ENCODE results near the gene SENP7. TPM values are rescaled to one million over a fixed set of nuclear protein-coding genes. Genes with fewer than 3 reads are reported as not detected.
"Not testable (repeated sequence)": the region's sequence is repeated elsewhere in the genome, so short reads cannot be mapped to it uniquely, and the experiment has no call there.

SENP7 gene
- polyA plus RNA-seq, 1 donor = 35.5 TPM

- no peak for DNase-seq
Measured at GRCh38 chr3:101320475-101320874, 192.5 kb downstream of the SENP7 start, which contains the start of gene IMPG2. TSS of gene IMPG2 (minus strand) at chr3:101320575. CDS start at chr3:101320372, 203 bp downstream.

GRCh38 chr3:101319531-101319930 is 193.5 kb downstream of the SENP7 start:
- DNase-seq = no peak

DNA sequence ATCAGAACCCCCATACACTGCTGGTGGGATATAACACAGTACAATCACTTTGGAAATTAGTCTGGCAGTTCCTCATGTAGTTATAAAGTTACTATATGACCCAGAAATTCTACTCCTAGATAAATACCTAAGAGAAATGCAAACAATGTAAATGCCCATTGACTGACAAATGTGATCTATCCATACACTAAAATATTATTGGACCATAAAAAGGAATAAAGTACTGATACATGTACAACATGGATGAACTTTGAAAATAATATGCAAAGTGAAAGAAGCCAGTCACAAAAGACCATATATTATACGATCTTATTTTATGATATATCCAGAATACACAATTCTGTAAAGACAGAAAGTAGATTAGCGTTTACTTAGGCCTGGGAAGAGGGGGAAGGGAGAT is 200.5 kb downstream of the SENP7 start:
- DNase-seq = no peak

DNA sequence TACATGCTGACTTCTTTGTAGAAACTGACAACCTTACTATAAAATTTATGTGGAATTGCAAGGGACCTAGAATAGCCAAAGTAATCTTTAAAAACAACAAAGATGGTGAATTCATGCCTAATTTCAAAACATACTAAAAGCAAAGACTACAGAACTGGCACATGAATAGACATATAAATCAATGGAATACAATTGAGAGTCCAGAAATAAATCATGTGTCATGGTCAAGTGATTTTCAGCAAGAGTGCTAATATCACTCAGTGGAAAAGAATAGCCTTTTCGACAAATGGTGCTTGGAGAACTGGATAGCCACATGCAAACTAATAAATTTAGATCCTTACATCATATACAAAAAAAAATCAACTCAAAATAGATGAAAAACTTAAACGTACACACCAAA is 201.3 kb downstream of the SENP7 start:
- no peak for DNase-seq

GRCh38 chr3:101310978-101311375 is 202.0 kb downstream of the SENP7 start:
- DNase-seq = no peak

DNA sequence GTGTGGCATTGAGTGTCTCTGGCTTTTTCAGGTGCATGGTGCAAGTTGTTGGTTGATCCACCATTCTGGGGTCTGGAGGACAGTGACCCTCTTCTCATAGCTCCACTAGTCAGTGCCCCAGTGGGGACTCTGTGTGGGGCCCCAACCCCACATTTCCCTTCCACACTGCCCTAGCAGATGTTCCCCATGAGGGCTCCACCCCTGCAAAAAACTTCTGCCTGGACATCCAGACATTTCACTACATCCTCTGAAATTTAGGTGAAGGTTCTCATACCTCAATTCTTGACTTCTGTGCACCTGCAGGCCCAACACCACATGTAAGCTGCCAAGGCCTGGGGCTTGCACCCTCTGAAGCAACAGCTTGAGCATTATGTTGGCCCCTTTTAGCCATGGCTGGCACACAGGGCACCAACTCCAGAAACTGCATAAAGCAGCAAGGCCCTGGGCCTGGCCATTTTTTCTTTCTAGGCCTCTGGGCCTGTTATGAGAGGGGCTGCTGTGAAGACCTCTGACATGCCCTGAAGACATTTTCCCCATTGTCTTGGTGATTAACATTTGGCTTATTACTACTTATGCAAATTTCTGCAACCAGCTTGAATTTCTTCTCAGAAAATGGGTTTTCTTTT is 204.8 kb downstream of the SENP7 start:
- DNase-seq = not testable (repeated sequence)

- no peak for DNase-seq
Measured at GRCh38 chr3:101303836-101304235, 209.2 kb downstream of the SENP7 start.

GRCh38 chr3:101303089-101303731 is 209.8 kb downstream of the SENP7 start:
- no peak for DNase-seq

GRCh38 chr3:101300073-101300472 is 212.9 kb downstream of the SENP7 start:
- no peak for DNase-seq

- no peak for DNase-seq
Measured at GRCh38 chr3:101292027-101292426, 221.0 kb downstream of the SENP7 start.

GRCh38 chr3:101288294-101288693 is 224.7 kb downstream of the SENP7 start:
- DNase-seq = no peak

GRCh38 chr3:101284757-101285156 is 228.3 kb downstream of the SENP7 start:
- no peak for DNase-seq

DNA sequence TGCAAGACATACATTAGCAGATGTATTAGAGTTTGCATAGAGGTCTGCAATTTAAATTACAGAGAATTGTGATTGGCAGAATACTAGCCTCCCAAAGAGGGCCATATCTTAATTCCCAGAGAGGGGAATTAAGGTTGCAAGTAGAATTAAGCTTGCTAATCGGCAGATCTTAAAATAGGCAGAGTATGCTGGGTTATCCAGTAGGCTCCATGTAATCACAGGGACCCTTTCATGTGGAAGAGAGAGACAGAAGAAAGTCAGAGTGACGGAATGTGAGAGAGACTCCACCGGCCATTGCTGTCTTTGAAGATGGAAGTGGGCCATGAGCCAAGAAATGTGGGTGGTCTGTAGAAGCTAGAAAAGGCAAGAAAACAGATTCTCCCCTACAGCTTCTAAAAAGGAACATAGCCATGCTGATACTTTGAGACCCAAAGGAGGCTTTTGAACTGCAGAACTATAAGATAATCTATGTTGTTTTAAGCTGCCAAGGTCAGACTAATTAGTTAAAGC is 231.4 kb downstream of the SENP7 start:
- DNase-seq = peak; percentile 41

- DNase-seq = no peak
Measured at GRCh38 chr3:101279765-101280385, 233.1 kb downstream of the SENP7 start.

DNA sequence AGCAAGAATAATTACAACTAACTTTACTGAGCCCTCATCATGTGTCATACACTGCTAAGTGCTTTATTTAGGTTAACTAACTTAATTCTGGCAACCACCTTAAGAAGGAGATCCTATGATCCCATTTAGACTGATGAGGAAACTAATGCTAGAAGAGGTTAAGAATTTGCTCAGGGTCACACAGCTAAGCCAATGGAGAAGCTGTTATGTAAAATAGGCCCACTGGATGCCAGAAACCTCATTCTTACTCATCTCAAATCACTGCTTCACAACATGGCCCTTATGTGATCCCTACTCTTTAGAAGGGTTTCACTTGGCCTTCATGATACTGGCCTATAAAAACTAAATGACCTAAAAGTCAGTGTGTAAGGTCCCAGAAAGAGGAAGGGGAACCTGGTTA is 233.8 kb downstream of the SENP7 start:
- no peak for DNase-seq

GRCh38 chr3:101278727-101279126 is 234.3 kb downstream of the SENP7 start:
- no peak for DNase-seq

Other genes with a start within 250 kb of the SENP7 start
- gene IMPG2, start 192.6 kb downstream of the SENP7 start, polyA plus RNA-seq (ENCODE audit: insufficient read length) = 1.5 TPM
- gene TRMT10C, start 48.7 kb upstream of the SENP7 start, polyA plus RNA-seq (ENCODE audit: insufficient read length) = 18.0 TPM
- gene PCNP, start 61.0 kb upstream of the SENP7 start, polyA plus RNA-seq (ENCODE audit: insufficient read length) = 110 TPM
- gene ZBTB11, start 163.9 kb upstream of the SENP7 start, polyA plus RNA-seq (ENCODE audit: insufficient read length) = 14.1 TPM
- gene RPL24, start 173.5 kb upstream of the SENP7 start, polyA plus RNA-seq (ENCODE audit: insufficient read length) = 2,011 TPM
- 12.4 TPM for gene CEP97, start 211.4 kb upstream of the SENP7 start, polyA plus RNA-seq (ENCODE audit: insufficient read length)